GM18502 (cell line): Measurements from ENCODE around the gene ADGRD2.

Experiments used
- ATAC-seq: cut with Tn5 transposase; IDR thresholded peaks from one replicate; pipeline ENCODE4 v1.9.1; 2021; ENCODE audit warnings: mild to moderate bottlenecking; ENCODE audit not compliant: unreplicated experiment, poor library complexity

The ADGRD2 gene

DNA sequence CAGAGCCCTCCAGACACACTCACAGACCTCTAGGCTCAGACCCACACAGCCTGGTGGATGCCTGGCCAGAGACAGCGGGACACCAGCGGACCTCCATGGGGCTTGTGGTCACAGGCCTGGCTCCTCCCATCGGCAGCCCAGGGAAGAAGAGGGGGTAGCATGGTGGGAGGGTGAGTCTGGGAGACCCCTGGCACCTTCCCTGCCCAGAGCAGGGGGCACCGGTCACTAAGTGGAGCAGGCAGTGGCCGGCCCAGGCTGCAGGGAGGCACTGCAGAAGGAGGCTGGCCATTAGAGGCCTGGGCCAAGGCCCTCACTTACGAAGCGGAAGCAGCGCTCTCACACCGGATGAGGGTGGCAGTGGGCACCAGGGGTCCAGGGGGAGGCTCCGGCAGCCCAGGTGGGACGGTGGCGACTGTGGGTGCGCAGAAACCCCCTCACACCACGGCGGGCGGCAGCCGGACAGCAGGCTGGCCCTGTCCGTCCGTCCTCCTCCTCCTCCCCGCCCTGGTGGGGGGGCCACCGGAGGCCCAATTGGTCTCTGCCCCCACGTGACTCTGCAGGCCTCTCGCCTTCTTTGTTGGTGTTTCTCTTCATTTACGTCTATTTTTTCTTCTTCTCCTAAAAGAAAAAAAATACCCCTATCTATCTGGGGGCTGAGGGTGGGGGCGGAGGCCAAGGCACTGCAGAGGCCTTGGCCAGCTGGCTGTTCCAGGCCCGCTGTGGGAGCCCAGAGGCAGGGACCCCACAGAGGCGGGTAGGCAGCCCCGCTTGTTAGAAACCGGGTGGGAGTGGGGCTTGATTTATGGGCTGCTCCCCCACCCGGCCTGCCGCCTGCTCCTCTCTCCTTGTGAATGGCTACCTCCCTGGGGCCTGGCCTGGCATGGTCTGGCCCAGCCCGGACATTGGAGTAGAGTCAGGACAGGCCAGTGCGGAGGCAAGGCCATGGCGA is 57.0 kb downstream of the ADGRD2 start, which contains the start of gene NR5A1:
NR5A1 (minus strand) TSS at position 469 of the 949 bp plus-strand sequence. CDS start 4,004 bp downstream, outside the sequence.
- ATAC-seq: no peak

DNA sequence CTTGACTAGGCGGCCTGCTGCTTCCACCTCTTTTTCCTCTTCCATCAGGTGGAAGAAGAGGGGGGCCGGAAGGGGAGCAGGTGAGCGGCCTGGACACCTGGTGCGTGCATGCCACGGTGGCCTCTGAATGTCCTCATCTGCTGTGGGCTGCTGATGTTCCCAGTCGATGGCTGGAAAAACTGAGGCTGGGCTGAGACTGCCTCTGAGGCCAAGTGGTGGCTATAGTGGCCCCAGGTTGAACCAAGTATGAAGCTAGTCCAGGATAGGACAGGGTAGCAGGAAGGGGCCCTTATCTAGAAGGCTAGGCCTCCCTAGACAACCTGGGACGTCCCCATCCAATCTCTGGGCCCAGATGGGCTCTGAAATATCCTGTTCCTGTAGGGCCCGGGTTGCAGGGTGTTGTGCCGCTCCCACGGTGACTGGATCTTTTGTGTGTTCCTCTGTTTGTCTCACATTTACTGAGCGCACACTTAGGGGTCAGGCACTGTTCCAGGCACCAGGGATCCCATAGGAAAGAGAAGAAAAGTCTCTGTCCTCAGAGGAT is 57.7 kb downstream of the ADGRD2 start:
- no peak for ATAC-seq

DNA sequence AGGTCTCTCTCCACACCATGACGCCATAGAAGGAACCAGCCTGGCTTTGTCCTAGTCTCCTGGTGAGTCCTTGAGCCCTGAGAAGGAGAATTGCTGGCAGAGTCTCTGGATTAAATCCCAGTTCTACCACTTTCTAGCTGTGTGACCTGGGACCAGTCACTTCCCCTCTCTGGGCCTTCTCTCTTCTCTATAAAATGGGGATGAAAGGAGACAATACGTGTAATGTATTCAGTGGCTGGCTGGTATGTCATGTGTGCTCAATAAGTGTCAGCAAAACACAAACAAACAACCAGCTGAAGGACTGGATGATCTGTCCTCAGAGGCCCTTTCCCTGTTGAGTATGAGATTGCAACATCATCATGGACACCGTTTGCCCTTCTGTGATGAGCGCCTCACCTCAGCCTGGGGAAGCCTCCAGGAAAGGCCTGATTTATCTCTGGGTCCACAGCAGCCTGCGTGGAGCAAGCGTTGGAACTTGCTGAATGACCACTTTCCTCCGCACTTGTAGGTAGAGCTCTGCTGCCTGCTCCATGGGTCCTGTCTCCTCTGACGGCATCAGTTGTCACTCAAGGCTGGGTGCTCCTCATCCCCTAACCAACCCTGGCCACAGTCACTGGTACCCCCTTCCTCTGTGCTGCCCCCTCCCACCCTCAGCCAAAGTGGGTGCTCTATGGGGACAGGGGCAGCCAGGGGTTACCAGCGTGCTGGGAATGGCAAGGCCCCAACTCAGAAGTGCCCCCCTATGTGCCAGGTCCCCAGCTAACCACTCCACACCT is 60.6 kb downstream of the ADGRD2 start:
- ATAC-seq: no peak

DNA sequence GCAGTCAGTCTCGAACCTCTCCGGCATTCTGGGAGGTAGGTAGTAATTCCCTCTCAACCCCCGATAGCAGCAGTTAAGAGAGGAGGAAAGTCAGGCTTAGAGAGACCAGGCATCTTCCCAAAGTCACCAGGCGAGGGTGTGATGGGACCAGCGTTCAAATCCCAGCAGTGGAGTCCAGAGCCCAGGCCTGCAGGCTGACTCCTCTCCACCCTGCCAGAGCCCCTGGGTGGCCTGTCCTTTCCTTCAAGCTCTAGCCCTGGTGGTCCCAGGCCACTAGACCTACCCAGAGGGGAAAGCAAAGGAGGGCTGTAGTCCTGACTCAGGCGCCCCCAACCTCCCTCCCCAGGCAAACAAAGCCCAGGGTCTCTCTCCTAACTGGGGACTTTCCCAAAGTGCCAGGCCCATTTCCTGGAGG is 61.2 kb downstream of the ADGRD2 start:
- ATAC-seq: no peak

DNA sequence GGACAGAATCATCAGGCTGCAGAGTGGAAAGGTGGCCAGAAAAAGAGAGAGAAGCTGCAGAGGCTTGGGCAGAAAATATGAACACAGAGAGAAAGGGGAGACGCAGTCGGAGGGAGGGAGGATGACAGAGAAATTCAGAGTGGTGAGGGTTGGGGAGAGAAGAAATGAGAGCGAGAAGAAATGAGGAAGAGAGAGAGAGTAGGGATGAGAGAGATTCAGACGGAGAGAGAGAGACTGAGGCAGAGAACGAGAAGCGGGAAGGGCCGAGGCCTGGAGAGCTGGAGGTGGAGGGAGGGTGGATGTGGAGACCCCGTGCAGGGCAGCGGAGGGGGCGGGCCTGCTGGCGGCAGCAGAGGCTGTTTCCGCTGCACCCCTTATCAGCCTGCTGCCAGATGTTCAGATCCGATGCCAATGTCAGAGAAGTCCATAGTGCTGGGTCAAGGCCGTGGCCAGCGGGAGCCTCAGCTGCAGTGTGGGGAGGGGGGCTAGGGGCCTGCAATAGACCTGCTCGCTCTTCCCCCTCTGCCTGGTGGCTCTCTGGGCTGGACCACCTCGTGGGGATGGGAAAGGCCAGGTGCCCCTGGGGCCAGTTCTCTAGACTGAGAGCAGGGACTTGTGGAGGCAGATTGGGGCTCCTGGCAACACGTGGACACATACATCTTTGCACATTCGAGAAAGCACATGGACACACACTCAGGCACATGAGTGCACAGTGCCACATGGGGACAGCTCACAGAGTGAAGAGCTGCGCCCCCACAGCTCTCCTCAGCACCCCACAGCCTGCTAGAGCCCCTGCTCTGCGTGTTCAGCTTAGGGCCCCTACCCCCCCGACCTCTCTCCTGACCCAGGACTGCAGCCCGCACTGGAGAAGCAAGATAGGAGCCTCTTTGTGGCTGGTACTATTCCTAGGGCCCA is 61.9 kb downstream of the ADGRD2 start:
- ATAC-seq: no peak

DNA sequence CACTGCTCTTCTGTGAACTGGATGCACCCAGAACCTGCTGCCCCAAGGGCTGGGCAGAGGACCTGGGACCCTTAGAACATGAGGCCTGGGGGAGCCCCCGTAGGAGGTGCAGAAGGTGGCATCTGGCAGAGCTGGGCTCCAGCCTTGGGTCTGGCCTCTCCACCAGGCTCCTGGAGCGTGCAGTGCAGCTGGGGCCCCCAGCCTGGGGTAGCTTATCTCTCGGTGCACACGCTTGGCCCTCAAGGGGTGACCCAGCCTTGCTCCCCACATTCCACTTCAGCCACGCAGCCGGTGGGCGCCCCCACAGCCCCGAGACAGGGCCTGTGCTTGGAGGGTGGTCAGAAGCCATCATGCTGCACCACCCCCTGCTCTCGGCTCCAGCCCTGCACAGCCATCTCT is 62.6 kb downstream of the ADGRD2 start:
- no peak for ATAC-seq

DNA sequence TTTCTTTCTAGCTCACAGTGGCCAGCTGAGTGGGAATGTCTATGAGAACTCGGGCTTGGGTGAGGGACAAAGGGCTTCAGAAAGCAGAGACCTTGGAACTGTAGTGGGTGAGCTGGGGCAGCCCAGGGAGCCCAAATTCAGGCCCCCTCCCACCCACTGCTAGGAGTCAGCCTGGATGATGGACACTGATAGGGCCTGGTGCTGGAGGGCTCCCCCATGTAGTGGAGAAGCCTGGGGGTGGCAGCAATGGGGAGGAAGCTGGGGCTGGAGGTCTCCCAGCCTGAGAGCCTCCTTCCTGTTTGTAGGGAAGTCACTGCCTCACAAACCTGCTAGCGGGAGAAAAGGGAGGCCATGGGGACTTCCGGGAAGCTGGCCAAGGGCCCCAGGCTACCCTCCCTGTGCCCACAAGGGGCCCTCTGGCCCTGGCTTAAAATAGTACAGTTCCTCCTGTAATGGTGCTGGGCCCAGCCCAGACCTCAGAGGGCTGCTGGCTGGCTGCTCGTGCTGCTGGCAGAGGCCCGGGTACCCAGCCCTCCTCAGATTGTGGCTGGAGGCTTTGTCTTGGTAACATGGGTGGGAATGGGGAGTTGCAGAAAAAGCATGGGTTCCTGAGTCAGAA is 63.2 kb downstream of the ADGRD2 start:
- ATAC-seq: no peak

DNA sequence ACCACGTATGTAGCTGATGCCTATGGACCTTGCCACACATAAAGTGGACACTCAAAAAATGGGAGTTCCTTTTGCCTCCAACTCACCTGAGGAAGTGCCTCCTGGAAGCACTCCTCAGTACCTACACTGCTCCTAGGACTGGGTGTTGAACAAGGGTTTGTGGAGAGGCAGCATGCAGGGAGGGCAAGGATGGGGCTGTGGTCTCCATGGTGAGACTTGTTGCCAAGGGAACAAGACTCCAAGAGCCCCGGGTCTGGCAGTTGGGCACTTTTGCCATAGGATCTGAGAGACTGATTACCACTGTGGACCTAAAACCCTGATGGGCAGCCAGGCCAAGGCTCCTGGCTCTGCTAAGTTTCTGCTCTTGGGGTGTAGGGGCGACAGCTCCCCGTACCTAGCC is 63.9 kb downstream of the ADGRD2 start:
- no peak for ATAC-seq

DNA sequence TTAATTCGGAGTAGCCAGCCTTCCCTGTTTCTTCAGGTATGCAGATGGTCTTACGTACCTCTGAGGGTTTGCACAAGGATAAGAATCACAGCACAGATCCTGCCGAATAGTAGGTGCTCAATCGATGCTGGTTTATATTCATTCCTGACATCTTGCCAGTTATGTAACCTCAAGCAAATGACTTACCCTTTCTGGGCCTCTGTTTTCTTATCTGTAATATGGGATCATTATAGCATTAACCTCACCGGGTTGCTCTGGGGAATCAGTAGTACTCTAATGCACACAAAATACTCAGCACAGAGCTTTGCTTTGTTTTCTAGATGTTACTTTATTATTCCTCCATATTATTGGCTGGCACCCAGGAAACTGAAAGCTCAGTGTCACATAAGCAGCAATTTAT is 64.6 kb downstream of the ADGRD2 start:
- ATAC-seq: no peak

DNA sequence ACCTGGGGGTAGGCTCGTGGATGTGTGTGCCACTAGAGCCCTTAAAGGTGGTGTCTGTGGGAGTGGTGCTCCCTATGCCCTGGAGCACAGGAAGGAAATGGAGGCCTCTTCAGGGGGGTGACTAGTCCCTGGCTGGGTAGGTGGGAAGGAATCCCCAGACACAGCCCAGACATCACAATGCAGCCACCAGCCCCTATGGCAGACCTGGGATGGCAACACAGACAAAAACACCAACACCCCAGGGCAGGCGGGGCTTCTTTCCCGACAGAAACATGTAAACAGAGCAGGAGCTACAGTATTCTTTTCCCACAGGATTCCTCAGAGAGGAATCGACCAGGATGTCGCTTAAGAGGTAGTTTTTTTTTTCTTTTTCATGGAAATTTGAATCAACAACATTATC is 67.3 kb downstream of the ADGRD2 start:
- ATAC-seq: no peak

DNA sequence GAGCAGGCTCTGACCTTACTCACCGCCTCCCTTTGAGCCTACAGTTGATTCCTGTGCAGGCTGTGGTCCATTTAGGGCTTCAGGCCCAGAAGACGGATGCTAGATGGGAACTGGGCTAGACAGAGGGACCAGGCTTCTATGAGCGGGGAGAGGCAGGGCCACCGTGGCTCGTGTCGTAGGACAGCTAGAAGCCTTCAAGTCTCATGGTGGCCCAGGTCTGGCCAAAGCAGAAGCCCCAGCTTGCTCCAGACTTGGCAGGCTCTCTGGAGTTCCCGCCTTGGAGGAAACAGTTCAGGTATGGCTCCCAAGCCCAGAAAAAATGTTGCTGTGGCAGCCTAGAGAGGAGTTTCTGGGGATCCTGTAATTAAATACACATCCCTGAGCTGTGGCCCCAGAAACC is 67.9 kb downstream of the ADGRD2 start:
- no peak for ATAC-seq

DNA sequence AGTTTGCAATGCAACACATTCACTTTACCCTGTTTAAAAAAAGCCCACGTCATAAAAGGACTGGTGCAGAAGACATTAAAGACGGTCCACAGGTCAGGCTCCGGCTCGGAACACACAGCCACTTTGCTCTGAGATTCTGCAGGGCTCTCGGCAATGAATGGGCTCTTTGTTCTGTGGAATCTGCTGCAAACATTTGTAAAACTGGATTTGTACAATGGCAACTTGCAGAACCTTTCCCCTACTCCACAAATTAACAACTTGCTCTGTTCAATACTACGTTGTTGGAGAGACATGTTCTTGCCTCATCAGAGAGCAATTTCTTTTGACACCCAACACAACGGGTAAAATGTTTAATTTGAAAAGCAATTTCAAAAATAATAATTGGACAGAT is 70.0 kb downstream of the ADGRD2 start:
- ATAC-seq: no peak

DNA sequence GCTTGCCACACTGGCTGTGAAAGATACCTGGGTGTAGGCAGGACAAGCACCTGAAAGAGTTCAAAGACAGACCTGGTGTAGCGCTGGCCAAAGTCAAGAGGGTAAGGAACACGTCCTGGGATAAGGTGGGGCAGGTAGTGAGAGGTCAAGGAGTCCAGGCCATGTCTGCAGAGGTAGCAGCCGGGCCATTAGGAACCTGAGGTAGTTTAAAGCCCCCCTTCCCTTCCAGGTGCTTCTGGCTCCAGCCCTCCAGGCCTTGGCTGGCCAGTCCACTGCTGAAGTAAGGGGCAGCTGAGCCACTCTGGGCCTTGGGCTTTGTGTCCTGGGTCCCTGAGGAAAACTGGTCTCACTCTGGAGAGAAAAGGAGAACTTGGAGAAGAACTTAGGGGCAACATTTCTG is 70.9 kb downstream of the ADGRD2 start:
- no peak for ATAC-seq

DNA sequence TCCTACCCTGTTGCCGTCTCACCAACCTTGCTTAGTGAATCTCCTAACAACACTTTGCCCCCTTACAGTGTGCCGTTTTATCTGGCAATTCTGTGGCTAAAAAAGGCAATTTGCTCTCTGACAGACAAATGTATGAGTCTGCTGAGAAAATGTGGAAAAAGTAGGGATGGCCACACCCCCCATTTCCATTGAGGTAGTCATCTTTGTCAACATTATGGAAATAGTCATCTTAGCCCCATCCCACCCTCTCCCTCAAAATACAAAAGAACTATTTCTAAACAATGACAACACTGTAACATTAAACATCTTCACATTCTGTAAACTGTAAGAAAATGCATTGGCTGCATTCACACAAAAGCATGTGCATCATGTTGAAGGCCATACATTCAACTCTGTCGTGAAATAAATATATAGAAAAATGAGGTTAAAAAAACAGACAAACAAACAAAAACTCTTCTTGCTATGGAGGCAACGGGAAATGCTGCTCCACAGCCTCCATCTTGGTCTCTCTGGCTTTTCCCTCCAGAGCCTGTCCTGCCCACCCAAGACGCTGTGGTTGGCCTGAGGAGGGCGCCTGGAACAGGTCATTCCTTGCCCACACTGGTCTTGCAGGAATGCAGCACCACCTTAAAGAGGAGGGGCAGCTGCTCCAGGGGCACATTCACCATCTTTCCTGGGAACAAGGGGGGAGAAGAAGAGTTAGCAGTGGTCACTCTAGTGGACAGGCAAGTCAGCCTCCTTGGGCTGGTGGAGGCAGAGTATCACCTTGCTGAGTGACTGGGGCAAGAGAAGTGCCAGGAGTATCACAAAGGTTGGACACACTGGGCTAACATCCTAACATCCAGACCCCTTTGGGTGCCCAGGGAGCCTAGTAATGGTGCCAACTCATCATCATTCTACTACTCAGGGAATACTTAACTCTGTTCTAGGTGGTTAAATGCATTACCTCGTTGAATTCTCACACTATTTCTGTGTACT is 72.2 kb downstream of the ADGRD2 start:
- no peak for ATAC-seq

DNA sequence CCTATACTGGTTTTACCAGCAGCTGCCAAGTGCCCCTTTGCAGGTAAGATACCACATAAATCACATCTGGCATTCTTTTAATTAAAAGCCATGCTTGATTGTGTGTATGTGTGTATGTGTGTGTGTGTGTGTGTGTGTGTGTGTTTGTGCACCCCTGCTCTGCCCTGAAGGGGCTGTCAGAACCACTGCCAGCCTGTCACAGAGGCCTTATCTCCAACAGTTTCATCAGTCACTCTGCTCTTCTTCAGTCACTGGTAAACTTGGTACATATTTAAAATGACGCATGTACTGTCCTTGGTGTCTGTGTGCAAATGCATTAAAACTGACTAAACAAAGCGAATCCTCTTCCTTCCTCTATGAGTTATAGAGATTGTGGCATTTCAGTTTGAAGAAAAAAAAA is 75.9 kb downstream of the ADGRD2 start:
- no peak for ATAC-seq

DNA sequence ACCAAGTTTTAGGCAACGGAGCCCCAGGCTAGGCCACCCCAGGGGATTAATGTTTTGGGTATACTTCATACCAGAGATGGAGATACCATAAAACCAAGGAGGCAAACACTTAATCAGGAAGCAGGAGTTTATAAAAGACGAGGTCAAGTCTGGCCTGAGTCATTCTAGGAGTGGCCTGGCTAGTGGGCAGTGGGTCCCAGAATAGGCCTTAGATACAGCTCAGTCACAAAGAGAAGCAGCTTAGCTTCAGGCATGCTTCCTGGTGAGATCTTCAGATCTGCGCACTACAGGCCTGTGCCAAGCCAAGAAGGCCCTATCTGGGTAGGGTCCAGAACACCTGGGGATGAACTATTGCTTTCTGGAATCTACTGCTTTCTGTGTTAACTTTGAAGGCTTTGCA is 77.5 kb downstream of the ADGRD2 start:
- ATAC-seq: no peak
